ENCODE measurements around the gene BTG4. TPM values are rescaled to one million over a fixed set of nuclear protein-coding genes. Genes with fewer than 3 reads are reported as not detected.

The BTG4 gene
- total RNA-seq, 4 donors from 2014 or later = not detected

- TF ChIP-seq EP300 (IDR thresholded peaks at IDR 0.05) = no peak
- no peak for TF ChIP-seq POLR2A (IDR thresholded peaks at IDR 0.05)
- TF ChIP-seq CTCF (IDR thresholded peaks at IDR 0.05) = no peak
- TF ChIP-seq POLR2AphosphoS5 (IDR thresholded peaks at IDR 0.05) = no peak
- Histone ChIP-seq H3K27ac (no peak overlapping the region), H3K27me3 (peaks cover 43% of the 10 kb centered on the region), H3K9me3 (no peaks in the 10 kb centered on the region), H3K36me3 (no peaks in the 10 kb centered on the region), H3K4me3 (no peak overlapping the region), H3K4me1 (no peaks in the 10 kb centered on the region)
- 77 to 83% methylated on average over 3 to 9 of the region's 21 CpGs for WGBS, 2 donors (ENCODE audit: low coverage in 1 of 2)
- ATAC-seq = no peak
Measured at GRCh38 chr11:111455291-111456085, 56.7 kb downstream of the BTG4 start.

GRCh38 chr11:111454561-111455192, 57.5 kb downstream of the BTG4 start:
- Histone ChIP-seq H3K27me3 (peaks cover 41% of the 10 kb centered on the region), H3K9me3 (no peaks in the 10 kb centered on the region), H3K36me3 (no peaks in the 10 kb centered on the region), H3K4me1 (no peaks in the 10 kb centered on the region), H3K4me3 (no peak overlapping the region), H3K27ac (no peak overlapping the region)
- 46 to 63% methylated on average over 4 to 8 of the region's 11 CpGs for WGBS, 2 donors (ENCODE audit: low coverage in 1 of 2)
- TF ChIP-seq POLR2A (IDR thresholded peaks at IDR 0.05) (no peak), POLR2AphosphoS5 (IDR thresholded peaks at IDR 0.05) (no peak), CTCF (IDR thresholded peaks at IDR 0.05) (peak in 1 of 4 experiments; percentile 41), EP300 (IDR thresholded peaks at IDR 0.05) (no peak)
- ATAC-seq = no peak

- Histone ChIP-seq H3K9me3 (no peaks in the 10 kb centered on the region), H3K27me3 (peaks cover 33% of the 10 kb centered on the region), H3K4me3 (no peak overlapping the region), H3K36me3 (no peaks in the 10 kb centered on the region), H3K27ac (no peak overlapping the region), H3K4me1 (no peaks in the 10 kb centered on the region)
- WGBS, 2 donors (ENCODE audit: low coverage in 1 of 2) = 72 to 75% methylated on average over 5 to 9 of the region's 10 CpGs
- TF ChIP-seq POLR2AphosphoS5 (IDR thresholded peaks at IDR 0.05) (no peak), EP300 (IDR thresholded peaks at IDR 0.05) (no peak), POLR2A (IDR thresholded peaks at IDR 0.05) (no peak), CTCF (IDR thresholded peaks at IDR 0.05) (no peak)
- ATAC-seq = no peak
Measured at GRCh38 chr11:111452817-111453552, 59.2 kb downstream of the BTG4 start.

- TF ChIP-seq POLR2A (IDR thresholded peaks at IDR 0.05) (no peak), EP300 (IDR thresholded peaks at IDR 0.05) (no peak)
- Histone ChIP-seq H3K4me1 (no peaks in the 10 kb centered on the region), H3K4me3 (no peak overlapping the region), H3K9me3 (no peaks in the 10 kb centered on the region), H3K27me3 (peaks cover 30% of the 10 kb centered on the region), H3K27ac (no peak overlapping the region), H3K36me3 (no peaks in the 10 kb centered on the region)
- ATAC-seq = no peak
- 90% methylated on average over 3 of the region's 6 CpGs; no CpG with 5 or more reads in 1 of the 2 donors for whole genome bisulfite sequencing, 2 donors (ENCODE audit: low coverage in 1 of 2)
Measured at GRCh38 chr11:111452146-111452545, 60.0 kb downstream of the BTG4 start.

All from gastroesophageal sphincter (tissue), 4 donors.